ENCODE measurements around the gene RBM28.

Gene RBM28

DNA sequence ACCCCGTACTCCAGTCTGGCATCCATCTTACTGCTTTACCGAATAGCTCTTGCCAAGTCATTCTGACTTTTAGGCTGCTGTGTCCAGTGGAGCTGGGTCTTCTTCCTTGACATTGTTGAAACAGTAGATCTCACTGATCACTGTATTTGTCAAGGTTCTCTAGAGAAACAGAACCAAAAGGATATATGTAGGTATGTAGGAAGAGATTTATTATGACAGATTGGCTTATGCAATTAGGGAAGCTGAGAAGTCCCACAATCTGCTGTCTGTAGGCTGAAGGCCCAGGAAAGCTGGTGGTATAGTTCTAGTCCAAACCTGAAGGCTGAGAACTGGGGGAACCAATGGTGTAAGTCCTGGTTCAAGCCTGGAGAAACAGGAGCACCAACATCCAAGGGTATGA, 29.9 kb upstream of the RBM28 start:
- DNase-seq (ENCODE audit: low read depth in 2 of 3, low spot score in 2 of 3) = no peak

DNA sequence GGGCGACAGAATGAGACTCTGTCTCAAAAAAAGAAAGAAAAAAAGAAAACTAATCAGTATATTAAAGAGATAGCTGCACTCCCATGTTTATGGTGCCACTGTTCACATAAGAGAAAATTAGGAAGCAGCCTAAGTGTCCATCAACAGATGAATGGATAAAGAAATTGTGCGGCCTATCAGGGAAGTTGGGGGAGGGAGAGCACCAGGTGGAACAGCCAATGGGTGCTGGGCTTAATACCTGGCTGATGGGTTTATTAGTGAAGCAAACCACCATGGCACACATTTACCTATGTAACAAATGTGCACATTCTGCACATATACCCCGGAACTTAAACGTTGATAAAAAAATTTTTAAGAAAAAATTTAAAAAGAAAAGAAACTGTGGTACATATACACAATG, 26.8 kb upstream of the RBM28 start:
- no peak for DNase-seq (ENCODE audit: low read depth in 2 of 3, low spot score in 2 of 3)

DNA sequence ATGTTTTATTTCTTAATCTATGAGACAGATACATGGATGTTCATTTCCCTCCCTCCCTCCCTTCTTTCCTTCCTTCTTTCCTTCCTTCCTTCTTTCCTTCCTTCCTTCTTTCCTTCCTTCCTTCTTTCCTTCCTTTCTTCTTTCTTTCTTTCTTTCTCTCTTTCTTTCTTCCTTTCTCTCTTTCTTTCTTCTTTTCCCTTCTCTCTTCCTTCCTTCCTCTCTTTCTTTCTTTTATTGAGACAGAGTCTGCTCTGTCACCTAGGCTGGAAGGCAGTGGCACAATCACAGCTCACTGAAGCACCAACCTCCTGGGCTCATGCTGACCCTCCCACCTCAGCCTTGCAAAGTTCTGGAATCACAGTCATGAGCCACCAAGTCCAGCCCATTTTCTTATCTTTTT, 23.3 kb upstream of the RBM28 start:
- no peak for DNase-seq (ENCODE audit: low read depth in 2 of 3, low spot score in 2 of 3)

DNA sequence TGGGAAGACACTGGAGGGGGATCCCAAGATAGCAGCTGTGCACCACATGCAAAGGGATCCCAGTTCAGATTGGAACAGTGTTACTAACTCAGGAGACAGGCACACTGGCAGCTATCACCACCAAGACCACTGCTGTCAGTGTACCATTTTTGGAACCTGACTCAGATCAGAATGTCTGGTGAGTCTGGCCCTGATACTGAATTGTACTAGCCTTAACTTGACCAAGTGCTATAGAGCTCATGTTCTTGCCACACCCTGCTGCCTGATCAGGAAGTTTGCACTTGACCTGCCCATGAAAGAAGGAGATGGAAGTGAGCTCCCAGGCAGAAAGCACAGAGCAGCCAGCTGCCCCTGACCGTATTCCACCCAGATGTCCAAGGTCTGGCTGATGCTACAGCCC, 22.6 kb upstream of the RBM28 start:
- no peak for DNase-seq (ENCODE audit: low read depth in 2 of 3, low spot score in 2 of 3)

DNA sequence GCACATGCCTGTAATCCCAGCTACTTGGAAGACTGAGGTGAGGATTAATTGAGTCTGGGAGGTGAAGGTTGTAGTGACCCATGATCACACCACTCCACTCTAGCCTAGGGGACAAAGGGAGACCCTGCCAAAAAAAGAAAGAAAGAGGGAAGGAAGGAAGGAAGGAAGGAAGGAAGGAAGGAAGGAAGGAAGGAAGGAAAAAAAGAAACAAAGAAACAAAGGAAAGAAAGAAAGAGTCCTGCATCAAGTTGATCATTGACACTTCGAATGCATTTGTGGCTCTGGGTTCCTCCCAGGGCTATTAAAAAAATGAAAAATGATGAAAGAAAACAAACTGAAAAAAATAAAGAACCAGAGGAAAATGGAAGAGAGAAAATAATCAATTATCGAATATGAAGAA, 21.7 kb upstream of the RBM28 start:
- no peak for DNase-seq (ENCODE audit: low read depth in 2 of 3, low spot score in 2 of 3)

DNA sequence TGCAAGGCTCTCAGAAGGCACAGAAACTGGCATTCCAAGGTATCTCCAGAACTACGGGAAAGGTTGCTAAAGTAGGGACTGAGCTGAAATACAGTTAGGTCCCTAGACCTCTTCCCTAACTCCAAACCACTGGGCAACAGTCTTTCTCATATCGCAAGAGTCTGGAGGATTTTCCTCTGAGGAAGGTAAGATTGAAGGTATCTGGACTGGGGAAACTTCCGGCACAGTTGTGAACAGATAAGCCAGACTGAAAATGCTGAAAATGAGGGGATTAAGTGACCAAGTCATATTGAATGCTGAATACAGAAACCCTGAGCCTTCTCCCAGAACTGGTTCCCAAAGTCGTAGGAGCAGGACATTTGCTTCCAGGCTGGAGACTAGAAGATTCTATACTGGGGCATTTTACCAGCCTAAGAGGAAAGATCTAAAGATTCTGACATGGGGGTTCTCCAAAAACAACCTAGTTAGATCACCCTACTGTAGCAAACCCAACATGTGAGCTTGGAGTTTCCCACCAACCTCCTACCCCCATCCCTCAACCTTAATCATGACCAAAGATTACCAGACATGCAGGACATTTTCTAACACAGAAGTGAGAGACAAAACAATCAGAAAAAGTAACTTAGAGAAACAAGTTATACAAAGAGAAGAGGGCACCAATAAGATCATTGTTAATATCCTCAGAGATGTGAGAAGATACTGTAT, 20.6 kb upstream of the RBM28 start:
- DNase-seq (ENCODE audit: low read depth in 2 of 3, low spot score in 2 of 3) = no peak

DNA sequence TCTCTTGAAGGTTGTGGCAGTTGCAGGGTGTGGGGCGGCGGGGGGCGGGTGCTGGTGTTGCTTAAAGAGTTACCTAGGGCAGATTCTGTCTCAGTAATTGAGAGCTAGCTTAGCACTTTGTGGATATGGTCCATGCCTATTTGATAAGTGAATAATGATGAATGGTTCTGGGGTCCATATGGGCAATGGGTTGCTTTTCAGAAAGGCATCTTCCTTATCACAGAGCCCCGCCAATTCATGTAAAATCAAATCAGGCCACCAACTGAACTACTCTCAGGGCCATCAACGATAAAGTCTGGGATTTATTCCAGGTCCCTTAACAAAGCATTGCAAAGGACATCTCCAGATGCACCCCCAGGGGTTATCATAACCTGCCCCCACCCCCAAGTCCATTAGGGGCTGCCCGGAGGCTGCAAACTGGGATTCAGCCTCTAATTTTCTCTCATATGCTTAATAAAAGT, 19.6 kb upstream of the RBM28 start:
- DNase-seq (ENCODE audit: low read depth in 2 of 3, low spot score in 2 of 3) = no peak

DNA sequence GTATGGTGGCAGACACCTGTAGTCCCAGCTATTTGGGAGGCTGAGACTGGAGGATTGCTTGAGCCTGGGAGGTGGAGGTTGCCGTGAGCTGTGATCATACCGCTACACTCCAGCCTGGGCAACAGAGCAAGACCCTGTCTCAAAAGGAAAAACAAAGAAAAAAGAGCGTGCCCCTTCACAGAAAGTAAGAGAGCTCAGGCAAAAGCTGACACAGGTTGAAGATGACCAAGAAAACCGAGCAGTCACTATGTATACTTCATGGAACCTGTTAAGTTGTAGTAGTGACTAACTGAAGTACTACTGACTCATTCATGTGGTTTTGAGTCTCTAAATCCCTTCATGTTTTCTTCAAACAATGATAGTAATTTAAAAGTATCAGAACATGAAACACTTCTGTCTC, 19.0 kb upstream of the RBM28 start:
- no peak for DNase-seq (ENCODE audit: low read depth in 2 of 3, low spot score in 2 of 3)

DNA sequence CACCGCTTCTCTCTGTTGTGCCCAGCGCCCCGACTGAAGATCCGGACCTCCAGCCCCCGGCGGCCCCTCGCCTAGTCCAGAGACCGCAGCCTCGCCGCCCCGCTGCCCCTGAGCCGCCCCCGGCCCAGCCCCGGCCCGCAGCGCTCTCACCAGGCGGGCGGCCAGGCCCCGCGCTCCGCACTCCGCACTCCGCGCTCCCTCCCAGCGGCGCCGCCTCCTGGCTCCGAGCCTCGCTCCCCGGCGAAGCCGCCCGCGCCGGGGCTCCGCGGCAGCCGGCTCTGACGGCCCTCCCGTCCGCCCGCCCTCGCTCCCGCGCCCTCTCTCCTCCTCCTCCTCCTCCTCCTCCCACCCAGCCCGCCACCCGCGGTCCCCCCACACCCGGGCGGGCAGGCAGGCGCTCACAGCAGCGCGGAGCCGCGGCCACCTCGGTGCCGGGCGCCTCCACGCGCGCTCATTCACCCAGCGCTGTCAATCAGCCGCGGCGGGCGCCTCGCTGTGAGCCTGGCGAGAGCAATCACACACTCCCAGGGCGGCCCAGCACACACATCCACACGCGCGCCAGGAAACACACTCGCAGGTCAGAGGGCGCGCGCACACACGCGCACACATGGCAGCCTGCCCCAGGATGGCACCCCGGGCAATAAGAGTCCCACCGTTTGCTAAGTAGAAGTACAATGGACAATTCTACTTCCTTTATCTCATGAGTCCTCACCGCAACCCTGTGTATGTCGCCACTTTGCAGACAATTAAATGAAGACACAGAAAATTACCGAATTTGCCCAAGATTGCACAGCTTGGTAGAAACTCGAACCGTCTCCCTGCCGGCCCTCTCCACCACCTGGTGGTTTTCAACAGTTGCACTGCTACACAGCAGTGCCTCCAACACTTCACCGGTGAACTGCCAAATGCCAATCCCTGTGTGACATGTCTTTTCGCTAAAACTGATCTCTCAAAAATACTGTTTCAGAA, 18.0 kb upstream of the RBM28 start, which contains the start of gene PRRT4:
Gene PRRT4, minus strand, starts transcription at position 280 of the 969 bp plus-strand sequence.
- DNase-seq (ENCODE audit: low read depth in 2 of 3, low spot score in 2 of 3) = no peak

DNA sequence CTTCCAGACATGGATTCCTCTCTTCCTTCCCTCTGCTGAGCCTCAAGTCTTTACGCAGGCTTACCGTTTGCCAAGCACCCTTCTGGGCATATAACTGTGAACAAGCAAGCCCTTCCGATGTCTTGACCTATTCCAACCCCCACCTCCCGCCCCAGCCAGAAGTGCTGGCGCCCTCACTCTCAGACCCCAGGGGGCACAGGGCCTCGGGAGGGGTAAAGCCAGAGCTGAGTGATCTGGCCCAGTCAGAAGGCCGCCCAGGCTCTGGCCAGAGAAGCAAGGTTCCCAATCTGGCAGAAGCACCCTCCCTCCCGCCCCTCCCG, 16.6 kb upstream of the RBM28 start:
- DNase-seq (ENCODE audit: low read depth in 2 of 3, low spot score in 2 of 3) = no peak

DNA sequence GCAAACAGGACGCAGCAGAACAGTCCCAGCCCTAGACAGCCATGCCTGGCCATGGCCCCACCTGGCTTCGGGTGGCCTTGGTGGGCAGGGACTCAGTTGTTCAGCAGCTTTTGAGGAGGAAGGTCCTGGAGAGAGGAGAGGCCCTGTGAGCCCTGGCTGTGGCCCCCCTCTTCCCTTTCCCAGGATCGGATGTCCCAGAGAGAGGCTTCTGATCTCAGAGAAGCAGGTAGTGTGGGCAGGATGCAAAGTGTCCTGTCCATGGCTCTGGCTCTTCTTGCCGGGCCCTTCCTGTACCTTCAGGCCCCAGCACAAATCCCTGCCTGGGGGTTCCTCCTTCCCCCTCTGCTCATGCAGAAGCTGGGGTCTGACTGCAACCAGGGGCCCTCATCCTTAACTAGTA, 16.2 kb upstream of the RBM28 start:
- DNase-seq (ENCODE audit: low read depth in 2 of 3, low spot score in 2 of 3) = no peak

DNA sequence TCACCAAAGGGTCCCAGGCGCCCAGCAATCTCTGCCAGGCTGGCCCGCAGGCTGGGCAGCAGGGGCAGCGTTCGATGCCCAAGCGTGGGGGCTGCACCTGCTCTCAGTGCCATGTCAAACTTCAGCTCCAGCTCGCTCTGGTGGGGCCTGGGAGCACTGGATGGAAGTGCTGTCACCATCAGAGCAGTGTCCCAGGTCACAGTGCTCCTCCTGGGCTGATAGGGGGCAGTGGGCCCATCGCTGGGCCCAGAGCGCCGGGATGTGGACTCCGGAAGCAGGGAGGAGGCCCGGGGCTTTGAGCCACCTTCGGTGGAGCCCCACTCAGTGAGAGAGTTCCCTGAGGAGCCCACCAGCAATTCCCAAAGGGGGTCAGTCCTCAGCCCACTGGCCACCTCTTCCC, 15.6 kb upstream of the RBM28 start:
- DNase-seq (ENCODE audit: low read depth in 2 of 3, low spot score in 2 of 3) = no peak

DNA sequence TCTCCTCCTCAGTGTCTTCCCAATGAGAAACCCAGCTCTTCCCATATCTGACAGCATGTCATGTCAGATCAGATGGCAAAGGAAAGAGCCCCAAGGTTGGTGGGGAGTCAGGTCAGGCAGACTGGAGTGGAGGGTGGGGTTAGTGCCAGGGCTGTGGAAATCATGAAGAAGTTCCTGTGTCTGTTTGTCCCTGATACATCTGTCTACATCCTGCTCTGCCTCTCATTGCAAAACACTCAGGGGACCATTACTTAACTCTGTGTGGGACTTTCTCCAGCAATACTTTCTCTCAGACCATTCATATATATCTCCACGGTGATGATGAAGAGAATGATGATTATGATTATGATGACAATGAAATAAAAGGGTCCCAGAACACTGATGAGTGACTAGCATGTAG, 14.5 kb upstream of the RBM28 start:
- DNase-seq (ENCODE audit: low read depth in 2 of 3, low spot score in 2 of 3) = no peak

DNA sequence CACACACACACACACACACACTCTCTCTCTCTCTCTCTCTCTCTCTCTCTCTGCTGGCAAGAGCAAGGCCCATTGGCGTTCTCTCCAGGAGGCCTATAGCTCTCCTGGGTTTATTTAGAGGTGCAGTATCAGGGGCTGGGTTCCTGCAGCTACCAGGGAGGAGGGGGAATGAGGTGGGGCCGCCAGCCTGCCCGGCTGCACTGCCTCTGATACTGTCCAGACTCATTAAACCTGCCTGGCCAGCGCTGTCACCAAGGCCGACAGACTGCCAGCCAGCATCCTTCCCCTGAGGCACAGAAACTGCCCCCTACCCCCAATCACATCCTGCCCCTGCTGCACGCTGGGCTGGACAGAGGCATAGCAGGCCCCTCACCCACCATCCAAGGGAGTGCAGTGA, 13.5 kb upstream of the RBM28 start:
- DNase-seq (ENCODE audit: low read depth in 2 of 3, low spot score in 2 of 3) = no peak

DNA sequence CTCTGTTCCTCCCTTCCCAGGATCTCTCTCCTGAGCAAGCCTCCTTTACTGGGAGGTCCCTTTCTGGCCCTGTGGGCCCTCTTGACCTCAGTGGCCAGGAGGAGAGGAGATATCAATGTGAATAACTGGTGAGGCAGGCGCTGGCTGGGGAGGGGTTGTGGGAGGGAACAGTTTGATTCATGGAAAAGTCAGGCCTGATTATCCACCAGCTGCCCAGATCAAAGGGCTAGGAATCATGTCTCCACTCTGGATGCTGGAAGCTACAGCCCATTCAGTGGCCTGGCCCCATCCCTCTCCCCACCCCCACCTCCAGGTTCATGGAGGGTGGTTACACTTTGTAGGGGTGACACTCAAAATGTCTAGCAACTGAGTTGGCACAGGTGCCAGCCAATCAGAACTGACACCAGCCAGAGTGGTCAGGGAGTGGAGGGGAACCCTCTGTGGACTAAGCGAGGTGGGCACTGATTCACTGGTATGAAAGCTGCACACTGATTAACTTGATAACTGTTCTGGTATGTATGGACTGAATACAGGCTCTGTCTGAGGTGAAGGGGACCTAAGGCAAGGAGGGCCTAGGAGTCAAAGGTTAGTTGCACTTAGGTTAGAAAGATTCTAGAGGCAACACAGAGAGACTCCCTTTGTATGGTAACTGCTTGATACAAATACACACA, 13.0 kb upstream of the RBM28 start:
- no peak for DNase-seq (ENCODE audit: low read depth in 2 of 3, low spot score in 2 of 3)

DNA sequence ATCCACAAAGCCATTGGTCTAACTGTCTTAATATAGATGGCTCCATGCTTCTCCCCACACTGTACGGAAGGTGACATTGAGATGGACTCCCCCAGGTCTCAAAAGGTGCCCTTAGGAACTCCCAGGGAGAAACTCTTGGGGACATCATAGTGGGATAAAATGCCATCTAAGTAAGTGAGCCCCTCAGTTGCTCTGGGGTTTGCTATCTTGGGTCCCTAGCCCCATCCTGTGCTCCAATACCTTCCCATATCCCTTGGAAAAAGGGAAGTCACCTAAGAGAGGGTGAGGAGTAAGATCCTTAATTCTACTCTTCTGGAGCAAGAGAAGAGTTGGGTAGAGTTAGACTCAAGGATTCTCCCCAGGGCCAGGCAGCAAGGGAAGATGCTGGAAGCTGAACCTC, 9.9 kb upstream of the RBM28 start:
- no peak for DNase-seq (ENCODE audit: low read depth in 2 of 3, low spot score in 2 of 3)

DNA sequence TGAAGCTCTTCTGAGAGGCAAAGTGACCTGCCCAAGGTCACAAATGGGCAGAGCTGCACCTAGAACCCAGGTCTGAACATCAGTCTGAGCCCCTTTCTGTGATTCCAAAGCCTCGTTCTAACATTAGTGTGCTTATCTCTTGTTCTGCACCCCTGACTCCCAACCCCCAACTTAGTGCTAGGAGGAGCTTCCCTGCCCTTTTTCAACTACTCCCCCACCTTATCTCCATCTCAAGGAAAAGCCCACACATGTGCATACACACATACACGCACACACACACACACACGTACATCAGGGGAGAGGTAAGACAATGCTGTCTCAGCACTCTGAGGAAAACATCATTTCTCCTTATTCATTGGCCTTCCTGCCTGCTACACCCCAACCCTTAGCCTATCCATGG, 9.5 kb upstream of the RBM28 start:
- no peak for DNase-seq (ENCODE audit: low read depth in 2 of 3, low spot score in 2 of 3)

DNA sequence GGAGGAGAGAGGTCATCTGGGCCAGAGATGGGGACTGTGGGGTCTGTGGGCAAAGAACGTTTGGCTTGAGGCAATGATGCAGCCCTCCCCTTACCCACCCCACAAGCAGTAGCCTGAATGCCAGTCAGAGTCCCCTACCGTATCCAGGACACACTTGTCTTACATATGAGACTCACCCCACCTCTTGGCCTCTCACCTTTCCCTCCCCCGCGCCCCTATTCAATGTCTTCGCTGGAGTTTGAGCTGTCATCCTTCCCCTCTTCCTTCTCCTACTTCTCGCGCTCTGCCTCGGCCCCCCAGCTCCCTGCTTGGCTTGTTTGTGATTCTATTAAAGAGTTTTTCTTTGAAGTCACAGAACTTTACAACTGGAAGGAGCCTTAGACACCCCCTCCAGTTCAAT, 8.9 kb upstream of the RBM28 start:
- no peak for DNase-seq (ENCODE audit: low read depth in 2 of 3, low spot score in 2 of 3)

DNA sequence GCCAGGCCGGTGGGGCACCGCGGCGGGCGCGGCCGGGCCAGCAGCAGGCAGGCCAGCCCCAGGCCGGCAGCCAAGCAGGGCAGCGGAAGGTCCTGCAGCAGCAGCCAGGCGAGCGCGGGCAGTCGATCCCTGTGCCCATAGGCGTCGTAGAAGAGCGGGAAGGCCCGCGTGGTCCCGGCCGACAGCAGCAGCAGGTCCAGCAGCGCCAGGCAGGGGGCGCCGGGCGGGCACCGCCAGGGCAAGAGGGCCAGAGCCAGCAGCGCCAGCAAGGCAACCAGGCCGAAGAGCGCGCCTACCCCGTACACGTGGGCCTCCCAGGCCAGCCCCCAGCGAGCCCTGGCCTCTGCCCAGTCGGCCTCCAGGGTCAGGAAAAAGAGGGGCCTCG, 8.4 kb upstream of the RBM28 start:
- no peak for DNase-seq (ENCODE audit: low read depth in 2 of 3, low spot score in 2 of 3)

DNA sequence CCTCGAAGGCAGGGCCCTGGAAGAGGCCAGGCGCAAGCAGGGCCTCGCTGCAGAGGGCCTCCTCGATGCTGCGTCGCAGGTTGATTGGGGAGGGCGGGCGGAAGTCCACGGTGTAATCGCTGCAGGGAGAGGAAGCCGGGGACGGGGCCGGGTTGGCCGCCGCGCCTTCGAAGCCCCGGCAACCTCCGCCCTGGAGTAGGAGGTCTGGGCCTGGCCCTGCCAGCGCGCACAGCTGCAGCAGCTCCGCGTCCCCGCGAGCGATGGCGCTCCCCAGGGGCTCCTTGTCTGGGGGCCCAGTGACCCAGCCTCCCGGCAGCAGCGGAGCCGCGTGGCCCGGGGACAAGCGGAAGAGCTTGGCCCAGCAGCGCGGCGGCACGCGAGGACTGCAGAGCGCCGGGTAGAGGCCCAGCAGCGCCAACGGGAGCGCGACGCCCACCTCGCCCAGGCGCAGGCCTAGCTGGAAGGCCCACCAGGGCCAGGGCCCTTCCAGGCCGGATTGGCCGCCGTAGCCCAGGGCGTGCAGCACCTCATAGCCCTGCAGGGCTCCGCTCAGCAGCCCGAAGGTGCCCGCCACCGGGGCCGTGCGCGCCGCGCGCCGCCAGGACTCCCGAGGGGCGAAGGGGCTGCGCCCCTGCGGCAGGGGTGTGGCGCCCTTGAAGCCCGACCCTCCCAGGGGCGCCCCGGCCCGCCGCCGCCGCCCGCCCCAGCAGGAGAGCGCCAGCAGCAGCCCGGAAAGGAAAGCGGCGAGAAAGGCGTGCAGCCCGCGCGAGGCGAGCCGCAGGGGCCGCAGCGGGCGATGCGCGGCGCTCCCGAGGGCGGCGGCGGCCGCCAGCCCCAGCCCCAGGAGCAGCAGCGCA, 7.8 kb upstream of the RBM28 start:
- DNase-seq (ENCODE audit: low read depth in 2 of 3, low spot score in 2 of 3) = no peak

DNA sequence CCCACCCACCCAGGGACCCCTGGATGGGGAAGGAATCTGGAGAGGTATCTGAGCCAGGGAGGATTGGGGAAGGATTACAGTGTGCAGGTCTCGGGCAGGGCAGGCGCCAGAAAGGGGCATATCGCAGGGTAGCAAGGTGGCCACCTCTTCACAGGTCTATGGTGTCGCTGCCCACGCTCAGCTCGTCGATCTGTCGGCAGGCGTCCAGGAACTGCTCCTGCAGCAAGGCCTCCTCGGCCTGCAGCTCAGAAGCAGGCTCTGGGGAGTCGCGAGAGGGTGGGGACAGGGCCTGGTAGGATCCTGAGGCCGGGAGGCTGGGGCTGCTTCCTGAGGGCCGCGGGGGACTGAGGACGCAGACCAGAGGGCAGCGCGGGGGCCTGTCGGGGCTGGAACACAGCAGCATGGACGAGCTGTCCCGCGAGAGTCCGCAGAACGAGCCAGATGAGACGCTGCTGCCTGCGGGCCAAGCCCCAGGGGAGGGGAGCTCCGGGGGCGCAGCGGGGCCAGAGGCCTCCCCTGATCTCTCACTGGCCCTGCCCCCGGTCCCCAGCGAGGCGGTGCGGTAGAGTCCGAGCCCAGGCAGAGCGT, 7.1 kb upstream of the RBM28 start:
- no peak for DNase-seq (ENCODE audit: low read depth in 2 of 3, low spot score in 2 of 3)
